IPS DF 6.9 (cell line): Measurements from ENCODE around the gene MAP3K5.

ENCODE experiments used
- DNase-seq: peaks from one replicate; pipeline ENCODE4 v3.0.0-alpha.2; 2013; ENCODE audit warnings: low read depth, low spot score
- H3K27ac ChIP-seq: one replicate; pipeline ENCODE4 v1.5.1; 2013; ENCODE audit warnings: low read length, control low read depth
- H3K27me3 ChIP-seq: 2 replicates; pipeline ENCODE4 v1.6.1; 2013; ENCODE audit warnings: mild to moderate bottlenecking, low read length; ENCODE audit not compliant: control insufficient read depth, insufficient read depth
- H3K36me3 ChIP-seq: 2 replicates; pipeline ENCODE4 v1.6.1; 2013; ENCODE audit warnings: low read length; ENCODE audit not compliant: control insufficient read depth, insufficient read depth
- H3K4me1 ChIP-seq: 2 replicates; pipeline ENCODE4 v1.6.1; 2013; ENCODE audit warnings: low read length; ENCODE audit not compliant: control insufficient read depth, insufficient read depth
- H3K4me3 ChIP-seq: 2 replicates; pipeline ENCODE4 v1.5.1; 2013; ENCODE audit warnings: mild to moderate bottlenecking, low read length
- H3K9me3 ChIP-seq: 2 replicates; pipeline ENCODE4 v1.6.1; 2013; ENCODE audit warnings: low read length, inconsistent platforms; ENCODE audit not compliant: control insufficient read depth, insufficient read depth
- WGBS: extraction: QIAGEN DNeasy Blood & Tissue Kit; methylation state at CpG from one replicate; pipeline ENCODE4 v1.1.7; 2013; ENCODE audit warnings: mixed read lengths, missing lambda C conversion rate; ENCODE audit not compliant: insufficient read length, insufficient coverage; 5-methylcytosine and 5-hydroxymethylcytosine counted together

The MAP3K5 gene

GRCh38 chr6:136771306-136771705, 21.0 kb downstream of the MAP3K5 start:
- no CpG with 5 or more reads among the region's 2 CpGs for WGBS
- no peak for DNase-seq
- Histone ChIP-seq H3K36me3 (no peaks in the 10 kb centered on the region), H3K4me1 (no peaks in the 10 kb centered on the region; the same call in 1 of the 2 replicates), H3K27me3 (no peaks in the 10 kb centered on the region), H3K9me3 (no peaks in the 10 kb centered on the region), H3K27ac (no peak overlapping the region), H3K4me3 (no peak overlapping the region)

GRCh38 chr6:136769759-136770158, 22.5 kb downstream of the MAP3K5 start:
- Histone ChIP-seq H3K36me3 (no peaks in the 10 kb centered on the region), H3K27ac (no peak overlapping the region), H3K27me3 (no peaks in the 10 kb centered on the region), H3K4me1 (no peaks in the 10 kb centered on the region; the same call in 1 of the 2 replicates), H3K4me3 (no peak overlapping the region), H3K9me3 (no peaks in the 10 kb centered on the region)
- DNase-seq = no peak
- WGBS = no CpG with 5 or more reads among the region's 1 CpG

- Histone ChIP-seq H3K4me3 (no peak overlapping the region), H3K27ac (no peak overlapping the region), H3K4me1 (no peaks in the 10 kb centered on the region; the same call in 1 of the 2 replicates), H3K9me3 (no peaks in the 10 kb centered on the region), H3K36me3 (no peaks in the 10 kb centered on the region), H3K27me3 (no peaks in the 10 kb centered on the region)
- DNase-seq = no peak
- no CpG with 5 or more reads among the region's 2 CpGs for WGBS
These were observed 23.2 kb downstream of the MAP3K5 start for GRCh38 chr6:136769124-136769523.

GRCh38 chr6:136767570-136768309, 24.5 kb downstream of the MAP3K5 start:
- Histone ChIP-seq H3K27me3 (no peaks in the 10 kb centered on the region), H3K4me3 (no peak overlapping the region), H3K4me1 (no peaks in the 10 kb centered on the region; the same call in 1 of the 2 replicates), H3K27ac (no peak overlapping the region), H3K9me3 (no peaks in the 10 kb centered on the region), H3K36me3 (no peaks in the 10 kb centered on the region)
- WGBS = no CpG with 5 or more reads among the region's 6 CpGs
- DNase-seq = no peak

- H3K4me3 ChIP-seq = no peak overlapping the region
- H3K27ac ChIP-seq = no peak overlapping the region
- no peaks in the 10 kb centered on the region for H3K36me3 ChIP-seq
- no peaks in the 10 kb centered on the region for H3K9me3 ChIP-seq
- no peaks in the 10 kb centered on the region for H3K27me3 ChIP-seq
- no peaks in the 10 kb centered on the region for H3K4me1 ChIP-seq
- no CpG with 5 or more reads among the region's 2 CpGs for WGBS
- DNase-seq = no peak
These were observed 25.2 kb downstream of the MAP3K5 start for GRCh38 chr6:136767103-136767502.

- Histone ChIP-seq H3K27ac (no peak overlapping the region), H3K27me3 (no peaks in the 10 kb centered on the region), H3K4me3 (no peak overlapping the region), H3K4me1 (0 out of 2 replicates have a peak, but pooled peaks cover 2% of the 10 kb centered on the region), H3K9me3 (no peaks in the 10 kb centered on the region), H3K36me3 (no peaks in the 10 kb centered on the region)
- no CpG with 5 or more reads among the region's 3 CpGs for WGBS
- no peak for DNase-seq
These were observed 26.0 kb downstream of the MAP3K5 start for GRCh38 chr6:136766274-136766673.

- no peak for DNase-seq
- H3K27me3 ChIP-seq = no peaks in the 10 kb centered on the region
- no peaks in the 10 kb centered on the region for H3K9me3 ChIP-seq
- no peaks in the 10 kb centered on the region for H3K36me3 ChIP-seq
- no CpG with 5 or more reads among the region's 3 CpGs for WGBS
- H3K4me3 ChIP-seq = no peak overlapping the region
- H3K4me1 ChIP-seq = 0 out of 2 replicates have a peak, but pooled peaks cover 2% of the 10 kb centered on the region
- H3K27ac ChIP-seq = no peak overlapping the region
These were observed 27.7 kb downstream of the MAP3K5 start for GRCh38 chr6:136764517-136764993.

GRCh38 chr6:136763716-136764516, 28.4 kb downstream of the MAP3K5 start:
- no peaks in the 10 kb centered on the region for H3K9me3 ChIP-seq
- no peaks in the 10 kb centered on the region for H3K27me3 ChIP-seq
- DNase-seq = no peak
- no peaks in the 10 kb centered on the region for H3K36me3 ChIP-seq
- WGBS = no CpG with 5 or more reads among the region's 5 CpGs
- H3K4me1 ChIP-seq = 0 out of 2 replicates have a peak, but pooled peaks cover 2% of the 10 kb centered on the region
- no peak overlapping the region for H3K27ac ChIP-seq
- no peak overlapping the region for H3K4me3 ChIP-seq

- Histone ChIP-seq H3K36me3 (no peaks in the 10 kb centered on the region), H3K27me3 (no peaks in the 10 kb centered on the region), H3K9me3 (no peaks in the 10 kb centered on the region), H3K27ac (no peak overlapping the region), H3K4me1 (0 out of 2 replicates have a peak, but pooled peaks cover 2% of the 10 kb centered on the region), H3K4me3 (no peak overlapping the region)
- DNase-seq = no peak
- no CpG with 5 or more reads among the region's 1 CpG for WGBS
These were observed 29.0 kb downstream of the MAP3K5 start for GRCh38 chr6:136763255-136763654.

GRCh38 chr6:136762022-136762975, 30.0 kb downstream of the MAP3K5 start:
- Histone ChIP-seq H3K9me3 (no peaks in the 10 kb centered on the region), H3K36me3 (no peaks in the 10 kb centered on the region), H3K4me1 (0 out of 2 replicates have a peak, but pooled peaks cover 2% of the 10 kb centered on the region), H3K27me3 (no peaks in the 10 kb centered on the region), H3K4me3 (no peak overlapping the region), H3K27ac (no peak overlapping the region)
- WGBS = no CpG with 5 or more reads among the region's 3 CpGs
- DNase-seq = no peak
